ENCODE data around the gene SKP2.

DNA sequence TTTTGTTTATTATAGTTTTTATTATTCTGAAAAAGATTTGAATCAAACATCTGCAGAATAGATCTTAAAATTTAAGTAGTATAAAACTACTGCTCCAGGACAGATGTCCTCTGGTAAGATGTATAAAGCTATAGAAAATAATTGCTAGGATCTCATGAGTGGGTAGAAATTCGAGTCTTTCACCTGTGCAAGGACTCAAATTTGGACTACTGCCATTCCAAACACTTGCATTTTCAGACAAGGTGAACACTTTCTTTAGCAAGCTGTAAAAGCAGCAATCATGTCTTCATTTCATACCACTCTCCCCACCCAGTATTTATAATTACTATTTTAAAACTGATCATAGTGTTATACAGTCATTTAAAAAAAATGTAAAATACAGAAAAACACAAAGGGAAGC is 20.7 kb downstream of the SKP2 start:
- TF ChIP-seq POLR2A (IDR thresholded peaks at IDR 0.05), result no peak
- TF ChIP-seq, protein P1, sequence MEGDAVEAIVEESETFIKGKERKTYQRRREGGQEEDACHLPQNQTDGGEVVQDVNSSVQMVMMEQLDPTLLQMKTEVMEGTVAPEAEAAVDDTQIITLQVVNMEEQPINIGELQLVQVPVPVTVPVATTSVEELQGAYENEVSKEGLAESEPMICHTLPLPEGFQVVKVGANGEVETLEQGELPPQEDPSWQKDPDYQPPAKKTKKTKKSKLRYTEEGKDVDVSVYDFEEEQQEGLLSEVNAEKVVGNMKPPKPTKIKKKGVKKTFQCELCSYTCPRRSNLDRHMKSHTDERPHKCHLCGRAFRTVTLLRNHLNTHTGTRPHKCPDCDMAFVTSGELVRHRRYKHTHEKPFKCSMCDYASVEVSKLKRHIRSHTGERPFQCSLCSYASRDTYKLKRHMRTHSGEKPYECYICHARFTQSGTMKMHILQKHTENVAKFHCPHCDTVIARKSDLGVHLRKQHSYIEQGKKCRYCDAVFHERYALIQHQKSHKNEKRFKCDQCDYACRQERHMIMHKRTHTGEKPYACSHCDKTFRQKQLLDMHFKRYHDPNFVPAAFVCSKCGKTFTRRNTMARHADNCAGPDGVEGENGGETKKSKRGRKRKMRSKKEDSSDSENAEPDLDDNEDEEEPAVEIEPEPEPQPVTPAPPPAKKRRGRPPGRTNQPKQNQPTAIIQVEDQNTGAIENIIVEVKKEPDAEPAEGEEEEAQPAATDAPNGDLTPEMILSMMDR (IDR thresholded peaks at IDR 0.05 in 8 of 11, conservative IDR thresholded peaks at IDR 0.05 in 3 of 11), result no peak

All from spleen (tissue), 7 donors.